ENCODE measurements around the gene PCNT. TPM values are rescaled to one million over a fixed set of nuclear protein-coding genes. Genes with fewer than 3 reads are reported as not detected.

The PCNT gene
- total RNA-seq, 1 experiment from 2014 or later, result 41.0 TPM

DNA sequence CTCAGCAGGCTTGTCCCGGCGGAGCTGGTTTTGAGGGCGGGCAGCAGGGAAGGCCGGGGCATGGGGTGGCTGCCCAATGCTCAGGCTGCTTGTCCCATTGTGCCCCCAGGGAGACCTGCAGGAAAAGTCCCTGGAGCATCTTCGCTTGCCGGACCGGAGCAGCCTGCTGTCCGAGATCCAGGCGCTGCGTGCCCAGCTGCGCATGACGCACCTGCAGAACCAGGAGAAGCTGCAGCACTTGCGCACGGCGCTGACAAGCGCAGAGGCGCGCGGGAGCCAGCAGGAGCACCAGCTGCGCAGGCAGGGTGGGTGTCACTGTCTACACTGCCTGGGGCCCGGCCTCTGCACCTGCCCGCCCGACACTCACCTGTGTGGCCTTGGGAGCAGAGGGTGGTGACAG, 104.3 kb downstream of the PCNT start (continued):
- TF ChIP-seq, protein P1, sequence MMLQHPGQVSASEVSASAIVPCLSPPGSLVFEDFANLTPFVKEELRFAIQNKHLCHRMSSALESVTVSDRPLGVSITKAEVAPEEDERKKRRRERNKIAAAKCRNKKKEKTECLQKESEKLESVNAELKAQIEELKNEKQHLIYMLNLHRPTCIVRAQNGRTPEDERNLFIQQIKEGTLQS (CRISPR knock-in tag; conservative IDR thresholded peaks at IDR 0.05), result no peak
- TF ChIP-seq RELA (CRISPR knock-in tag; IDR thresholded peaks at IDR 0.05; ENCODE audit: borderline replicate concordance) (no peak), ZNF121 (CRISPR knock-in tag; IDR thresholded peaks at IDR 0.05) (no peak), CREM (CRISPR knock-in tag; IDR thresholded peaks at IDR 0.05) (no peak), TP53 (CRISPR knock-in tag; IDR thresholded peaks at IDR 0.05) (no peak), PRRX2 (CRISPR knock-in tag; IDR thresholded peaks at IDR 0.05) (no peak)
- TF ChIP-seq, protein P2, sequence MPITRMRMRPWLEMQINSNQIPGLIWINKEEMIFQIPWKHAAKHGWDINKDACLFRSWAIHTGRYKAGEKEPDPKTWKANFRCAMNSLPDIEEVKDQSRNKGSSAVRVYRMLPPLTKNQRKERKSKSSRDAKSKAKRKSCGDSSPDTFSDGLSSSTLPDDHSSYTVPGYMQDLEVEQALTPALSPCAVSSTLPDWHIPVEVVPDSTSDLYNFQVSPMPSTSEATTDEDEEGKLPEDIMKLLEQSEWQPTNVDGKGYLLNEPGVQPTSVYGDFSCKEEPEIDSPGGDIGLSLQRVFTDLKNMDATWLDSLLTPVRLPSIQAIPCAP (CRISPR knock-in tag; IDR thresholded peaks at IDR 0.05), result no peak
- TF ChIP-seq, protein P3, sequence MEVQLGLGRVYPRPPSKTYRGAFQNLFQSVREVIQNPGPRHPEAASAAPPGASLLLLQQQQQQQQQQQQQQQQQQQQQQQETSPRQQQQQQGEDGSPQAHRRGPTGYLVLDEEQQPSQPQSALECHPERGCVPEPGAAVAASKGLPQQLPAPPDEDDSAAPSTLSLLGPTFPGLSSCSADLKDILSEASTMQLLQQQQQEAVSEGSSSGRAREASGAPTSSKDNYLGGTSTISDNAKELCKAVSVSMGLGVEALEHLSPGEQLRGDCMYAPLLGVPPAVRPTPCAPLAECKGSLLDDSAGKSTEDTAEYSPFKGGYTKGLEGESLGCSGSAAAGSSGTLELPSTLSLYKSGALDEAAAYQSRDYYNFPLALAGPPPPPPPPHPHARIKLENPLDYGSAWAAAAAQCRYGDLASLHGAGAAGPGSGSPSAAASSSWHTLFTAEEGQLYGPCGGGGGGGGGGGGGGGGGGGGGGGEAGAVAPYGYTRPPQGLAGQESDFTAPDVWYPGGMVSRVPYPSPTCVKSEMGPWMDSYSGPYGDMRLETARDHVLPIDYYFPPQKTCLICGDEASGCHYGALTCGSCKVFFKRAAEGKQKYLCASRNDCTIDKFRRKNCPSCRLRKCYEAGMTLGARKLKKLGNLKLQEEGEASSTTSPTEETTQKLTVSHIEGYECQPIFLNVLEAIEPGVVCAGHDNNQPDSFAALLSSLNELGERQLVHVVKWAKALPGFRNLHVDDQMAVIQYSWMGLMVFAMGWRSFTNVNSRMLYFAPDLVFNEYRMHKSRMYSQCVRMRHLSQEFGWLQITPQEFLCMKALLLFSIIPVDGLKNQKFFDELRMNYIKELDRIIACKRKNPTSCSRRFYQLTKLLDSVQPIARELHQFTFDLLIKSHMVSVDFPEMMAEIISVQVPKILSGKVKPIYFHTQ (CRISPR knock-in tag; IDR thresholded peaks at IDR 0.05), result no peak
- TF ChIP-seq, protein P4, sequence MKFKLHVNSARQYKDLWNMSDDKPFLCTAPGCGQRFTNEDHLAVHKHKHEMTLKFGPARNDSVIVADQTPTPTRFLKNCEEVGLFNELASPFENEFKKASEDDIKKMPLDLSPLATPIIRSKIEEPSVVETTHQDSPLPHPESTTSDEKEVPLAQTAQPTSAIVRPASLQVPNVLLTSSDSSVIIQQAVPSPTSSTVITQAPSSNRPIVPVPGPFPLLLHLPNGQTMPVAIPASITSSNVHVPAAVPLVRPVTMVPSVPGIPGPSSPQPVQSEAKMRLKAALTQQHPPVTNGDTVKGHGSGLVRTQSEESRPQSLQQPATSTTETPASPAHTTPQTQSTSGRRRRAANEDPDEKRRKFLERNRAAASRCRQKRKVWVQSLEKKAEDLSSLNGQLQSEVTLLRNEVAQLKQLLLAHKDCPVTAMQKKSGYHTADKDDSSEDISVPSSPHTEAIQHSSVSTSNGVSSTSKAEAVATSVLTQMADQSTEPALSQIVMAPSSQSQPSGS (CRISPR knock-in tag; IDR thresholded peaks at IDR 0.05; ENCODE audit: borderline replicate concordance, low read depth), result no peak

DNA sequence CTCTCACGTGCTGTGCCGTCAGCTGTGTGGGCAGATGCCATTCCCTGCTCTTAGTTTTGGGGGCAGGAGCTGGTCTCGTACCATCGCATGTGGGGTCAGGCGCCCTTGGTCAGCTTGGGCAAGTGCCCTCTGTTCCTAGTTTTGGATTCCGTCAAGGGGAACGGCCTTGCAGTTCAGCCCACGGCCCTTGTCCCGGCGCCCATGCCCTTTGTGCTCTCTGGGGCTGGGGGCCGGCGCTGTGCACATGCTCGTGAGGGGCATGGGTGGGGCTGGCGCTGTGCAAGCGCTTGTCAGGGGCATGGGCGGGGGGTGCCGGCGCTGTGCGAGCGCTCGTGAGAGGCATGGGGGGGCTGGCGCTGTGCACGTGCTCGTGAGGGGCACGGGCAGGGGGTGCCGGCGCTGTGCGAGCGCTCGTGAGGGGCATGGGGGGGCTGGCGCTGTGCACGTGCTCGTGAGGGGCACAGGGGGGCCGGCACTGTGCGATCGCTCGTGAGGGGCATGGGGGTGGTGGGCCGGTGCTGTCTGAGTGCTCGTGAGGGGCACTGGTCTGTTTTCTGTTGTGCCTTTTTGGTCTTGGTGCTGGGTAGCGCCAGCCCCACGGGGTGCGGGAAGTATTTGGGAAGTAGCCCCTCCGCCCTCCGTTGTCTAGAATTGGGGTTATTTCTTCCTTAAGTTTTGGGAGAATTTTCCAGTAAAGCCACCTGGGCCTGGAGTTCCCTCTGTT, 105.2 kb downstream of the PCNT start:
- CTCF ChIA-PET, result no interaction called here
- H3K4me3 Mint-ChIP-seq, result no peak overlapping the region
- H3K36me3 Mint-ChIP-seq, result peaks cover 28% of the 10 kb centered on the region
- H3K27ac Mint-ChIP-seq, result peak overlapping the region; percentile 83; the same call in 1 of the 2 replicates
- H3K27me3 Mint-ChIP-seq (ENCODE audit: low read depth), result no peaks in the 10 kb centered on the region
- no peak for TF ChIP-seq ZNF263 (CRISPR knock-in tag; IDR thresholded peaks at IDR 0.05; ENCODE audit: low read depth)
- no peak for TF ChIP-seq RORB (CRISPR knock-in tag; IDR thresholded peaks at IDR 0.05)
- no peak for TF ChIP-seq TCF7 (CRISPR knock-in tag; IDR thresholded peaks at IDR 0.05; ENCODE audit: low read depth)
- no peak for TF ChIP-seq HMGA2 (CRISPR knock-in tag; IDR thresholded peaks at IDR 0.05)
- TF ChIP-seq RELA (CRISPR knock-in tag; IDR thresholded peaks at IDR 0.05; ENCODE audit: borderline replicate concordance), result no peak
- no peak for TF ChIP-seq JAZF1 (CRISPR knock-in tag; IDR thresholded peaks at IDR 0.05)
- no peak for TF ChIP-seq KAT7 (CRISPR knock-in tag; IDR thresholded peaks at IDR 0.05; ENCODE audit: borderline replicate concordance)
- no peak for TF ChIP-seq OVOL2 (CRISPR knock-in tag; IDR thresholded peaks at IDR 0.05; ENCODE audit: borderline replicate concordance)
- TF ChIP-seq, protein P5, sequence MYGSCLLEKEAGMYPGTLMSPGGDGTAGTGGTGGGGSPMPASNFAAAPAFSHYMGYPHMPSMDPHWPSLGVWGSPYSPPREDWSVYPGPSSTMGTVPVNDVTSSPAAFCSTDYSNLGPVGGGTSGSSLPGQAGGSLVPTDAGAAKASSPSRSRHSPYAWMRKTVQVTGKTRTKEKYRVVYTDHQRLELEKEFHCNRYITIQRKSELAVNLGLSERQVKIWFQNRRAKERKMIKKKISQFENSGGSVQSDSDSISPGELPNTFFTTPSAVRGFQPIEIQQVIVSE (CRISPR knock-in tag; IDR thresholded peaks at IDR 0.05; ENCODE audit: borderline replicate concordance), result no peak
- TF ChIP-seq, protein P6, sequence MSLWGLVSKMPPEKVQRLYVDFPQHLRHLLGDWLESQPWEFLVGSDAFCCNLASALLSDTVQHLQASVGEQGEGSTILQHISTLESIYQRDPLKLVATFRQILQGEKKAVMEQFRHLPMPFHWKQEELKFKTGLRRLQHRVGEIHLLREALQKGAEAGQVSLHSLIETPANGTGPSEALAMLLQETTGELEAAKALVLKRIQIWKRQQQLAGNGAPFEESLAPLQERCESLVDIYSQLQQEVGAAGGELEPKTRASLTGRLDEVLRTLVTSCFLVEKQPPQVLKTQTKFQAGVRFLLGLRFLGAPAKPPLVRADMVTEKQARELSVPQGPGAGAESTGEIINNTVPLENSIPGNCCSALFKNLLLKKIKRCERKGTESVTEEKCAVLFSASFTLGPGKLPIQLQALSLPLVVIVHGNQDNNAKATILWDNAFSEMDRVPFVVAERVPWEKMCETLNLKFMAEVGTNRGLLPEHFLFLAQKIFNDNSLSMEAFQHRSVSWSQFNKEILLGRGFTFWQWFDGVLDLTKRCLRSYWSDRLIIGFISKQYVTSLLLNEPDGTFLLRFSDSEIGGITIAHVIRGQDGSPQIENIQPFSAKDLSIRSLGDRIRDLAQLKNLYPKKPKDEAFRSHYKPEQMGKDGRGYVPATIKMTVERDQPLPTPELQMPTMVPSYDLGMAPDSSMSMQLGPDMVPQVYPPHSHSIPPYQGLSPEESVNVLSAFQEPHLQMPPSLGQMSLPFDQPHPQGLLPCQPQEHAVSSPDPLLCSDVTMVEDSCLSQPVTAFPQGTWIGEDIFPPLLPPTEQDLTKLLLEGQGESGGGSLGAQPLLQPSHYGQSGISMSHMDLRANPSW (CRISPR knock-in tag; conservative IDR thresholded peaks at IDR 0.05; ENCODE audit: low read depth), result no peak
- TF ChIP-seq, protein P4 (CRISPR knock-in tag; IDR thresholded peaks at IDR 0.05; ENCODE audit: borderline replicate concordance, low read depth), result no peak
- POLR2A ChIA-PET, result no interaction called here
- no peak for ATAC-seq
- peaks cover 12% of the 10 kb centered on the region for H3K4me1 Mint-ChIP-seq
- DNase-seq (ENCODE audit: low spot score), result no peak
- no peaks in the 10 kb centered on the region for H3K9me3 Mint-ChIP-seq
